Neural crest cell (in vitro differentiated cells): Measurements from ENCODE around the gene DBT. TPM values are rescaled to one million over a fixed set of nuclear protein-coding genes. Genes with fewer than 3 reads are reported as not detected.
"Not testable (repeated sequence)": the region's sequence is repeated elsewhere in the genome, so short reads cannot be mapped to it uniquely, and the experiment has no call there.

ENCODE experiments used
- DNase-seq: peaks from one replicate; pipeline ENCODE4 v3.0.0; 2021; ENCODE audit warnings: low read depth, mixed read lengths, low spot score
- H3K27ac Mint-ChIP-seq: one replicate; pipeline ENCODE4 v1.8.0; 2021; ENCODE audit warnings: mild to moderate bottlenecking, mixed read lengths; ENCODE audit not compliant: unreplicated experiment
- H3K27me3 Mint-ChIP-seq: 2 replicates; pipeline ENCODE4 v1.8.0; 2021; ENCODE audit warnings: low read depth, mild to moderate bottlenecking, mixed read lengths
- H3K36me3 Mint-ChIP-seq: 2 replicates; pipeline ENCODE4 v1.8.0; 2021; ENCODE audit warnings: low read depth, mild to moderate bottlenecking, mixed read lengths
- H3K4me1 Mint-ChIP-seq: 2 replicates; pipeline ENCODE4 v1.8.0; 2021; ENCODE audit warnings: mixed read lengths
- H3K4me3 Mint-ChIP-seq: one replicate; pipeline ENCODE4 v1.8.0; 2021; ENCODE audit warnings: mild to moderate bottlenecking, mixed read lengths
- H3K9me3 Mint-ChIP-seq: 2 replicates; pipeline ENCODE4 v1.8.0; 2021; ENCODE audit warnings: mixed read lengths
- total RNA-seq: library from RNA; stranded (reverse); gene quantifications from 2 replicates; pipeline ENCODE4 v1.2.1, GENCODE V29; 2021
- TF ChIP-seq, protein P1 (sequence below): fragments of 200-600 bp; sonication (generic); conservative IDR thresholded peaks from 2 replicates; pipeline ENCODE4 v1.5.0; 2021; ENCODE audit warnings: antibody characterized with exemption, mild to moderate bottlenecking

DBT gene
- total RNA-seq, 1 donor from 2014 or later, result 11.8 TPM

GRCh38 chr1:100268202-100268601, 18.6 kb upstream of the DBT start:
- no peak for DNase-seq
- peaks cover 34% of the 10 kb centered on the region for H3K36me3 Mint-ChIP-seq
- peaks cover 31% of the 10 kb centered on the region for H3K4me1 Mint-ChIP-seq
- peaks cover 9% of the 10 kb centered on the region for H3K9me3 Mint-ChIP-seq
- peak overlapping the region; percentile 38 for H3K4me3 Mint-ChIP-seq
- TF ChIP-seq, protein P1, sequence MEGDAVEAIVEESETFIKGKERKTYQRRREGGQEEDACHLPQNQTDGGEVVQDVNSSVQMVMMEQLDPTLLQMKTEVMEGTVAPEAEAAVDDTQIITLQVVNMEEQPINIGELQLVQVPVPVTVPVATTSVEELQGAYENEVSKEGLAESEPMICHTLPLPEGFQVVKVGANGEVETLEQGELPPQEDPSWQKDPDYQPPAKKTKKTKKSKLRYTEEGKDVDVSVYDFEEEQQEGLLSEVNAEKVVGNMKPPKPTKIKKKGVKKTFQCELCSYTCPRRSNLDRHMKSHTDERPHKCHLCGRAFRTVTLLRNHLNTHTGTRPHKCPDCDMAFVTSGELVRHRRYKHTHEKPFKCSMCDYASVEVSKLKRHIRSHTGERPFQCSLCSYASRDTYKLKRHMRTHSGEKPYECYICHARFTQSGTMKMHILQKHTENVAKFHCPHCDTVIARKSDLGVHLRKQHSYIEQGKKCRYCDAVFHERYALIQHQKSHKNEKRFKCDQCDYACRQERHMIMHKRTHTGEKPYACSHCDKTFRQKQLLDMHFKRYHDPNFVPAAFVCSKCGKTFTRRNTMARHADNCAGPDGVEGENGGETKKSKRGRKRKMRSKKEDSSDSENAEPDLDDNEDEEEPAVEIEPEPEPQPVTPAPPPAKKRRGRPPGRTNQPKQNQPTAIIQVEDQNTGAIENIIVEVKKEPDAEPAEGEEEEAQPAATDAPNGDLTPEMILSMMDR, result no peak
- no peaks in the 10 kb centered on the region for H3K27me3 Mint-ChIP-seq
- no peak overlapping the region for H3K27ac Mint-ChIP-seq

DNA sequence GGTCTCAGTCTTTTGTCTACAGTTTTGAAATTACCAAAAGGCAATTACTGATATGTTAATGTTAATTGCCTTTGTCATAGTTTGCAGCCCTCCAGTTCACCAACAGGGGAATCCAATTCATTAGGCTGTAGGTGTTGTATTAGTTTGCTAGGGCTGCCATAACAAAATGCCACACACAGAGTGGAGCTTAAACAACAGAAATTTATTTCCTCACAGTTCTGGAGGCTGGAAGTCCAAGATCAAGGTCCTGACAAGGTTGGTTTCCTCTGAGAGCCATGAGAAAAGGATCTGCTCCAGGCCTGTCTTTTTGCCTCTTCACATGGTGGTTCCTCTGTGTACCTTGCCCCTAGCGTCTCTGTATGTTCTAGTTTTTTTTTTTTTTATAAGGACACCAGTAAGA, 17.6 kb upstream of the DBT start:
- H3K36me3 Mint-ChIP-seq, result peaks cover 38% of the 10 kb centered on the region
- peaks cover 9% of the 10 kb centered on the region for H3K9me3 Mint-ChIP-seq
- TF ChIP-seq, protein P1, result no peak
- no peaks in the 10 kb centered on the region for H3K27me3 Mint-ChIP-seq
- H3K27ac Mint-ChIP-seq, result no peak overlapping the region
- DNase-seq, result no peak
- H3K4me3 Mint-ChIP-seq, result peak overlapping the region; percentile 99
- peaks cover 31% of the 10 kb centered on the region for H3K4me1 Mint-ChIP-seq

GRCh38 chr1:100266741-100267140, 17.1 kb upstream of the DBT start:
- Mint-ChIP-seq H3K9me3 (peaks cover 9% of the 10 kb centered on the region), H3K27me3 (no peaks in the 10 kb centered on the region), H3K4me3 (peak overlapping the region; percentile 99), H3K4me1 (peaks cover 31% of the 10 kb centered on the region), H3K36me3 (peaks cover 36% of the 10 kb centered on the region), H3K27ac (peak overlapping the region; percentile 98)
- TF ChIP-seq, protein P1, result no peak
- no peak for DNase-seq

DNA sequence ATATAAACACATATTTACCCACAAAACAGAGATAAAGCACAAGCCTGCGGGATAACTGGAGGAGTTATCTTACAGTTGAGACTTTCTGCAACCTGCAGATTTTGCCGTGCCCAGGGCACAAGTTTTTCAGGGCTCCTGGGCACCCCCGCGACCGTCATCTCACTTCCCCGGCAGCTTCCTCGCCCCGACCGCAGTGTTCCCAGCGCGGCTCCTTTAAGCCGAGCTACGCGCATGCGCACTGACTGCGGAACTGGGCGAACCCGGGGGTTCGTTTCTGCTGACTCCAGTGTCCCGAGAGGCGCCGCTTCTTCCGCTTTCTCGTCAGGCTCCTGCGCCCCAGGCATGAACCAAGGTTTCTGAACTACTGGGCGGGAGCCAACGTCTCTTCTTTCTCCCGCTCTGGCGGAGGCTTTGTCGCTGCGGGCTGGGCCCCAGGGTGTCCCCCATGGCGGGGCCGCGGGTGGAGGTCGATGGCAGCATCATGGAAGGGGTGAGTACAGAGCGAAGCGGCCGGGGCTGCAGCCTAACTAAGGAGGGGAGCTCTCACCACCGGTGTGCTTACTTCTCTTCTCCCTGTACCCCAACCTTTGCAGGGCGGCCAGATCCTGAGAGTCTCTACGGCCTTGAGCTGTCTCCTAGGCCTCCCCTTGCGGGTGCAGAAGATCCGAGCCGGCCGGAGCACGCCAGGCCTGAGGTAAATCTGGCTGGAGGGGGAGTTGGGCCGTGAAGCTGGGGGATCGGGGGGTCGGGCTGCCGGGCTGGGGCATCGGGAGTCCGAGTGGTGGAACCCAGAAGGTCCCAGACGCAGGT, 16.5 kb upstream of the DBT start, which contains the start of gene RTCA:
Gene RTCA (plus strand): TSS at position 286 of the 810 bp plus-strand sequence. CDS start 160 bp downstream, at position 446.
- peak; percentile 93 for DNase-seq
- Mint-ChIP-seq H3K9me3 (peaks cover 12% of the 10 kb centered on the region), H3K4me1 (peaks cover 31% of the 10 kb centered on the region), H3K36me3 (peaks cover 41% of the 10 kb centered on the region), H3K27ac (peak within 1 kb of the TSS; percentile 98), H3K4me3 (peak within 1 kb of the TSS; percentile 99), H3K27me3 (no peaks in the 10 kb centered on the region)
- TF ChIP-seq, protein P1, result no peak

DNA sequence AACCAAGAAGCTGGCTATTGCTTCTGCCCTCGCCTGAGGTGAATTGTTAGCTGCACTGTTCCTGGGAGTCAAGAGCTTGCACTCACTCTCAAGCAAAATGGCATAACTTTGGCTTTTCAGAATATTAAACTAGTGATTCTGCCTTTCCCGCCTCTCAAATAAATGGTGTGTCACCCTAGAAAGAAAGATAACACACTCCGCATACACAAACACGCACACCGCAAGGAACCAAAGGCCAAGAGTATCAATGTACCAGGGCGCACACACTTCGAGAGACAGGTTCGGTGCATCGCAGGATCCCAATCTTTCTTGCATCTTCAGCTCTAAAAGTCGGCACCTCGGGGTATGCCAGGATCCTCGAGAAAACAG, 15.9 kb upstream of the DBT start:
- Mint-ChIP-seq H3K27ac (peak overlapping the region; percentile 98), H3K4me1 (peaks cover 31% of the 10 kb centered on the region), H3K27me3 (no peaks in the 10 kb centered on the region), H3K4me3 (peak overlapping the region; percentile 99), H3K9me3 (peaks cover 12% of the 10 kb centered on the region), H3K36me3 (peaks cover 37% of the 10 kb centered on the region)
- TF ChIP-seq, protein P1, result no peak
- DNase-seq, result no peak

DNA sequence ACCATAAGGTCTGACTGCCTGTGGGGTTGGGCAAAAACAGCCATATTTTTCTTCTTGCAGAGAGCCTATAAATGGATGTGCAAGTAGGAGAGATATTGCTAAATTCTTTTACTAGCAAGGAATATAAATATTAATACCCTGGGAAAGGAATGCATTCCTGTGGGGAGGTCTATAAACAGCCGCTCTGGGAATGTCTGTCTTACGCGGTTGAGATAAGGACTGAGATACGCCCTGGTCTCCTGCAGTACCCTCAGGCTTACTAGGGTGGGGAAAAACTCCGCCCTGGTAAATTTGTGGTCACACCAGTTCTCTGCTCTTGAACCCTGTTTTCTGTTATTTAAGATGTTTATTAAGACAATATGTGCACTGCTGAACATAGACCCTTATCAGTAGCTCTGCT, 14.4 kb upstream of the DBT start:
- H3K4me1 Mint-ChIP-seq, result peaks cover 27% of the 10 kb centered on the region
- H3K27ac Mint-ChIP-seq, H3K27me3 Mint-ChIP-seq, DNase-seq: not testable (repeated sequence)
- H3K36me3 Mint-ChIP-seq, result peaks cover 33% of the 10 kb centered on the region
- peak overlapping the region; percentile 84 for H3K4me3 Mint-ChIP-seq
- peaks cover 12% of the 10 kb centered on the region for H3K9me3 Mint-ChIP-seq
